ENCODE data around the gene TMEM203.

DNA sequence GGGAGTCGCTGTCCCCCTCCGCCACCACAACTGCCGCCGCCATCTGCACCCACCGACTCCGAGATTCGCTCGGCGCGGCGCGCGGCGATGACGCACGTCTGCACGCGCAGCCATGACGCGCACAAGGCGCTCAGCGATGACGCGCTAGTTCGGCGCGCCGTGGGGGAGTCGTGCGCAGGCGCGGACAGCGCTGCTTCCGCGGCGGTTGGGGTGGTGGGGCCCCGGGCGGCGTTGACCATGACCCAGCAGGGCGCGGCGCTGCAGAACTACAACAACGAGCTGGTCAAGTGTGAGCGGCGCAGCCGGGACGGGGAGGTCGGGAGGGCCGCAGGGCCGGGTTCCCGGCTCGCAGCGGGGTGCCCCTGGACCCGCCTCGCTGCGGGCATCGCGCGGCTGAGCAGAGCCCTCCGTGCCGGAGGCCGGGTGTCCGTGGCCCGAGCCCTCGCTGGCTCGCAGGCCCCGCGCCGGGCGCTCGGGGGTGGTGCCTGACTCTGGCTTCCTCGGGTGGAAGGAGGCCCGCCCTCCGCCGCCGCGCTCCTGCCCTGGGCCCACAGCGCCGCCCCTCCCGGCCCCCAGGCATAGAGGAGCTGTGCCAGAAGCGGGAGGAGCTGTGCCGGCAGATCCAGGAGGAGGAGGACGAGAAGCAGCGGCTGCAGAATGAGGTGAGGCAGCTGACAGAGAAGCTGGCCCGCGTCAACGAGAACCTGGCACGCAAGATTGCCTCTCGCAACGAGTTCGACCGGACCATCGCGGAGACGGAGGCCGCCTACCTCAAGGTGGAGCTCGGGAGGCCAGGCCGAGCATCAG is 16.8 kb downstream of the TMEM203 start, which contains the start of the genes ANAPC2 and SSNA1:
- TF ChIP-seq, protein P1, sequence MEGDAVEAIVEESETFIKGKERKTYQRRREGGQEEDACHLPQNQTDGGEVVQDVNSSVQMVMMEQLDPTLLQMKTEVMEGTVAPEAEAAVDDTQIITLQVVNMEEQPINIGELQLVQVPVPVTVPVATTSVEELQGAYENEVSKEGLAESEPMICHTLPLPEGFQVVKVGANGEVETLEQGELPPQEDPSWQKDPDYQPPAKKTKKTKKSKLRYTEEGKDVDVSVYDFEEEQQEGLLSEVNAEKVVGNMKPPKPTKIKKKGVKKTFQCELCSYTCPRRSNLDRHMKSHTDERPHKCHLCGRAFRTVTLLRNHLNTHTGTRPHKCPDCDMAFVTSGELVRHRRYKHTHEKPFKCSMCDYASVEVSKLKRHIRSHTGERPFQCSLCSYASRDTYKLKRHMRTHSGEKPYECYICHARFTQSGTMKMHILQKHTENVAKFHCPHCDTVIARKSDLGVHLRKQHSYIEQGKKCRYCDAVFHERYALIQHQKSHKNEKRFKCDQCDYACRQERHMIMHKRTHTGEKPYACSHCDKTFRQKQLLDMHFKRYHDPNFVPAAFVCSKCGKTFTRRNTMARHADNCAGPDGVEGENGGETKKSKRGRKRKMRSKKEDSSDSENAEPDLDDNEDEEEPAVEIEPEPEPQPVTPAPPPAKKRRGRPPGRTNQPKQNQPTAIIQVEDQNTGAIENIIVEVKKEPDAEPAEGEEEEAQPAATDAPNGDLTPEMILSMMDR (conservative IDR thresholded peaks at IDR 0.05; ENCODE audit: low read length) = peak; percentile 69
- no peak for TF ChIP-seq EZH2phosphoT487 (IDR thresholded peaks at IDR 0.05; ENCODE audit: borderline replicate concordance, low read depth, low read length)
